Muscle layer of duodenum (tissue), 2 donors: ENCODE measurements around the gene HIVEP3.
A peak's percentile ranks its signal among the peaks of the same experiment; 100 is the strongest.

Source experiments
- H3K27ac ChIP-seq: one replicate; pipeline ENCODE4 v1.7.0; 2013; ENCODE audit warnings: mild to moderate bottlenecking, low read length
- H3K27me3 ChIP-seq: one replicate; pipeline ENCODE4 v1.7.0; 2013; ENCODE audit warnings: low read depth, mild to moderate bottlenecking, control low read depth, low read length
- H3K36me3 ChIP-seq, 2 donors: one replicate each; pipeline ENCODE4 v1.7.0; 2013; ENCODE audit warnings: low read length in 2 of 2, control low read depth in 1 of 2, mild to moderate bottlenecking in 1 of 2; ENCODE audit not compliant: insufficient read depth in 2 of 2, control insufficient read depth in 1 of 2
- H3K4me1 ChIP-seq, 2 donors: one replicate each; pipeline ENCODE4 v1.7.0; 2013; ENCODE audit warnings: low read length in 2 of 2, mild to moderate bottlenecking in 2 of 2, control low read depth in 1 of 2, moderate library complexity in 1 of 2; ENCODE audit not compliant: insufficient read depth in 2 of 2, control insufficient read depth in 1 of 2
- H3K4me3 ChIP-seq, 2 donors: one replicate each; pipeline ENCODE4 v1.7.0; 2013; ENCODE audit warnings: low read length in 2 of 2, low read depth in 1 of 2, mild to moderate bottlenecking in 1 of 2
- H3K9me3 ChIP-seq, 2 donors: one replicate each; pipeline ENCODE4 v1.7.0; 2013; ENCODE audit warnings: low read length in 2 of 2, control low read depth in 1 of 2, mild to moderate bottlenecking in 1 of 2; ENCODE audit not compliant: control insufficient read depth in 1 of 2
- donor health status: healthy.

Gene HIVEP3

GRCh38 chr1:41663671-41664400 is 254.9 kb downstream of the HIVEP3 start:
- no peaks in the 10 kb centered on the region for H3K36me3 ChIP-seq
- no peak overlapping the region for H3K4me3 ChIP-seq
- no peaks in the 10 kb centered on the region for H3K27me3 ChIP-seq
- peaks cover 0 to 10% of the 10 kb centered on the region in 2 donors for H3K4me1 ChIP-seq
- no peaks in the 10 kb centered on the region for H3K9me3 ChIP-seq
- H3K27ac ChIP-seq, result peak overlapping the region; percentile 66

GRCh38 chr1:41662765-41663437 is 255.8 kb downstream of the HIVEP3 start:
- H3K4me3 ChIP-seq, result peak overlapping the region in 1 of 2 donors; percentile 57
- peaks cover 0 to 10% of the 10 kb centered on the region in 2 donors for H3K4me1 ChIP-seq
- no peaks in the 10 kb centered on the region for H3K27me3 ChIP-seq
- peak overlapping the region; percentile 66 for H3K27ac ChIP-seq
- H3K36me3 ChIP-seq, result no peaks in the 10 kb centered on the region
- no peaks in the 10 kb centered on the region for H3K9me3 ChIP-seq

GRCh38 chr1:41662061-41662764 is 256.5 kb downstream of the HIVEP3 start:
- Histone ChIP-seq H3K4me1 (peaks cover 0 to 10% of the 10 kb centered on the region in 2 donors), H3K4me3 (peak overlapping the region in 1 of 2 donors; percentile 62), H3K27me3 (no peaks in the 10 kb centered on the region), H3K9me3 (no peaks in the 10 kb centered on the region), H3K27ac (no peak overlapping the region), H3K36me3 (no peaks in the 10 kb centered on the region)

- Histone ChIP-seq H3K36me3 (no peaks in the 10 kb centered on the region), H3K9me3 (no peaks in the 10 kb centered on the region), H3K27me3 (no peaks in the 10 kb centered on the region), H3K4me1 (peaks cover 0 to 10% of the 10 kb centered on the region in 2 donors), H3K27ac (no peak overlapping the region), H3K4me3 (peak overlapping the region; percentile 42 to 62)
Observed at GRCh38 chr1:41661428-41662060, 257.2 kb downstream of the HIVEP3 start.

- H3K36me3 ChIP-seq, result no peaks in the 10 kb centered on the region
- H3K9me3 ChIP-seq, result no peaks in the 10 kb centered on the region
- peaks cover 0 to 10% of the 10 kb centered on the region in 2 donors for H3K4me1 ChIP-seq
- no peak overlapping the region for H3K27ac ChIP-seq
- peak overlapping the region; percentile 42 to 62 for H3K4me3 ChIP-seq
- no peaks in the 10 kb centered on the region for H3K27me3 ChIP-seq
Observed at GRCh38 chr1:41660570-41661427, 257.9 kb downstream of the HIVEP3 start.

GRCh38 chr1:41659903-41660302 is 258.8 kb downstream of the HIVEP3 start:
- Histone ChIP-seq H3K4me3 (no peak overlapping the region), H3K4me1 (peaks cover 0 to 10% of the 10 kb centered on the region in 2 donors), H3K27me3 (no peaks in the 10 kb centered on the region), H3K27ac (no peak overlapping the region), H3K9me3 (no peaks in the 10 kb centered on the region), H3K36me3 (no peaks in the 10 kb centered on the region)

- H3K4me3 ChIP-seq, result no peak overlapping the region
- H3K4me1 ChIP-seq, result peaks cover 0 to 10% of the 10 kb centered on the region in 2 donors
- no peaks in the 10 kb centered on the region for H3K36me3 ChIP-seq
- no peak overlapping the region for H3K27ac ChIP-seq
- no peaks in the 10 kb centered on the region for H3K9me3 ChIP-seq
- H3K27me3 ChIP-seq, result no peaks in the 10 kb centered on the region
Observed at GRCh38 chr1:41659159-41659495, 259.6 kb downstream of the HIVEP3 start.

GRCh38 chr1:41658431-41659158 is 260.1 kb downstream of the HIVEP3 start:
- Histone ChIP-seq H3K27ac (no peak overlapping the region), H3K36me3 (no peaks in the 10 kb centered on the region), H3K4me1 (peaks cover 0 to 10% of the 10 kb centered on the region in 2 donors), H3K27me3 (no peaks in the 10 kb centered on the region), H3K4me3 (no peak overlapping the region), H3K9me3 (no peaks in the 10 kb centered on the region)

- no peak overlapping the region for H3K4me3 ChIP-seq
- no peak overlapping the region for H3K27ac ChIP-seq
- no peaks in the 10 kb centered on the region for H3K27me3 ChIP-seq
- no peaks in the 10 kb centered on the region for H3K36me3 ChIP-seq
- no peaks in the 10 kb centered on the region for H3K9me3 ChIP-seq
- H3K4me1 ChIP-seq, result peaks cover 0 to 7% of the 10 kb centered on the region in 2 donors
Observed at GRCh38 chr1:41657679-41658295, 260.9 kb downstream of the HIVEP3 start.
